ENCODE results near the gene NDUFS8. TPM values are rescaled to one million over a fixed set of nuclear protein-coding genes. Genes with fewer than 3 reads are reported as not detected.

NDUFS8 gene
- total and polyA plus RNA-seq, 2 of the 13 experiments (the other 11 are each of a cell fraction or from before 2014, with no cell fraction given), result 96.7 to 158 TPM

DNA sequence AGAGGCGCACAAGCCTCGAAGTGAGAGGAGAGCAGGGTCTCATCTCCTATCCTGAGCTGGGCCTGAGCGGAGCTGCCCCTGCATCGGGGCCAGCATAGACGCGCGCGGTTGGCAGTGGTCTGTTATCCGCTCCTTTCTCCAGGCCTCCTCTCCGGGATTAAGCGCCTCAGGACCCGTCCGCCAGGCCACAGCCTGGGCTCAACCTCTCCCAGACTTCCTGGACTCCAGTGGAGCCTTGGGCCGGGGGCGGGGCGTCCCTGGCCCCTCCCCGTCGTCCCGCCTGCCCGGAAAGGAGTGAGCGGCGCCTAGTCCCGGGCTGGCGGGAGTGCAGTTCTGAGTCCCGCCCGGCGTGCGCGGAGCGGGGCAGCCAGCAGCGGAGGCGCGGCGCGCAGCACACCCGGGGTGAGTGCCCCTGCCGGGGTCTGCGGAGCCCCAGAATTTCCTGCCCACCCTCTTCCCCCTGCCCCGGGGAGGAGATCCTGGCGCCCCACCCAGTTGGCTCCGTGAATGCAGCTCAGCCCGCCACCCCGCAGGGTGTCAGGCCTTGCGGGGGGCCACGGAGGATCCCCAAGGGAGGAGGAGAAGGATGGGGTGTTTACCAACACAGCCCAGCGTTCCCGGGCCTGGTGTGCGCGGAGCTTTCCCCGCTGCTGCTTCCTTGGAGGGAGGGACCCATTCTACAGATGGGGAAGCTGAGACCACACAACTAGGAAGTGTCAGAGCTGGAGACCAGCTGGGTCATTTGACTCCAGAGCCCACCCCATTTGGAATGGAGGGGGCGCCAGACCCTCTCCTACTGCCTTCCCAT, 8.4 kb downstream of the NDUFS8 start, which contains the start of gene TCIRG1 (continued):
- TF ChIP-seq, protein P1, sequence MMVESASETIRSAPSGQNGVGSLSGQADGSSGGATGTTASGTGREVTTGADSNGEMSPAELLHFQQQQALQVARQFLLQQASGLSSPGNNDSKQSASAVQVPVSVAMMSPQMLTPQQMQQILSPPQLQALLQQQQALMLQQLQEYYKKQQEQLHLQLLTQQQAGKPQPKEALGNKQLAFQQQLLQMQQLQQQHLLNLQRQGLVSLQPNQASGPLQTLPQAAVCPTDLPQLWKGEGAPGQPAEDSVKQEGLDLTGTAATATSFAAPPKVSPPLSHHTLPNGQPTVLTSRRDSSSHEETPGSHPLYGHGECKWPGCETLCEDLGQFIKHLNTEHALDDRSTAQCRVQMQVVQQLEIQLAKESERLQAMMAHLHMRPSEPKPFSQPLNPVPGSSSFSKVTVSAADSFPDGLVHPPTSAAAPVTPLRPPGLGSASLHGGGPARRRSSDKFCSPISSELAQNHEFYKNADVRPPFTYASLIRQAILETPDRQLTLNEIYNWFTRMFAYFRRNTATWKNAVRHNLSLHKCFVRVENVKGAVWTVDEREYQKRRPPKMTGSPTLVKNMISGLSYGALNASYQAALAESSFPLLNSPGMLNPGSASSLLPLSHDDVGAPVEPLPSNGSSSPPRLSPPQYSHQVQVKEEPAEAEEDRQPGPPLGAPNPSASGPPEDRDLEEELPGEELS (CRISPR knock-in tag; IDR thresholded peaks at IDR 0.05), result no peak
- TF ChIP-seq ZNF207 (IDR thresholded peaks at IDR 0.05; ENCODE audit: borderline replicate concordance), result no peak
- TF ChIP-seq ZNF282 (IDR thresholded peaks at IDR 0.05; ENCODE audit: partially characterized antibody), result no peak
- no peak for TF ChIP-seq SRSF9 (IDR thresholded peaks at IDR 0.05; ENCODE audit: borderline replicate concordance, insufficient read depth, low read depth, low read length, poor library complexity, severe bottlenecking)
- TF ChIP-seq, protein P2, sequence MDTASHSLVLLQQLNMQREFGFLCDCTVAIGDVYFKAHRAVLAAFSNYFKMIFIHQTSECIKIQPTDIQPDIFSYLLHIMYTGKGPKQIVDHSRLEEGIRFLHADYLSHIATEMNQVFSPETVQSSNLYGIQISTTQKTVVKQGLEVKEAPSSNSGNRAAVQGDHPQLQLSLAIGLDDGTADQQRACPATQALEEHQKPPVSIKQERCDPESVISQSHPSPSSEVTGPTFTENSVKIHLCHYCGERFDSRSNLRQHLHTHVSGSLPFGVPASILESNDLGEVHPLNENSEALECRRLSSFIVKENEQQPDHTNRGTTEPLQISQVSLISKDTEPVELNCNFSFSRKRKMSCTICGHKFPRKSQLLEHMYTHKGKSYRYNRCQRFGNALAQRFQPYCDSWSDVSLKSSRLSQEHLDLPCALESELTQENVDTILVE (CRISPR knock-in tag; IDR thresholded peaks at IDR 0.05), result no peak
- TF ChIP-seq, protein P3, sequence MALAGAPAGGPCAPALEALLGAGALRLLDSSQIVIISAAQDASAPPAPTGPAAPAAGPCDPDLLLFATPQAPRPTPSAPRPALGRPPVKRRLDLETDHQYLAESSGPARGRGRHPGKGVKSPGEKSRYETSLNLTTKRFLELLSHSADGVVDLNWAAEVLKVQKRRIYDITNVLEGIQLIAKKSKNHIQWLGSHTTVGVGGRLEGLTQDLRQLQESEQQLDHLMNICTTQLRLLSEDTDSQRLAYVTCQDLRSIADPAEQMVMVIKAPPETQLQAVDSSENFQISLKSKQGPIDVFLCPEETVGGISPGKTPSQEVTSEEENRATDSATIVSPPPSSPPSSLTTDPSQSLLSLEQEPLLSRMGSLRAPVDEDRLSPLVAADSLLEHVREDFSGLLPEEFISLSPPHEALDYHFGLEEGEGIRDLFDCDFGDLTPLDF (CRISPR knock-in tag; IDR thresholded peaks at IDR 0.05), result 0 out of 2 replicates have a peak, but pooled peaks have one; percentile 45
- TF ChIP-seq ZSCAN9 (CRISPR knock-in tag; IDR thresholded peaks at IDR 0.05; ENCODE audit: borderline replicate concordance), result no peak
- peak; percentile 16; the same call in 1 of the 2 replicates for TF ChIP-seq PHF8 (CRISPR knock-in tag; IDR thresholded peaks at IDR 0.05)
- no peak for TF ChIP-seq MAFF (IDR thresholded peaks at IDR 0.05; ENCODE audit: low read depth, low read length)
- TF ChIP-seq ZNF335 (CRISPR knock-in tag; IDR thresholded peaks at IDR 0.05), result no peak
- peak; percentile 55; the same call in 1 of the 2 replicates for TF ChIP-seq GABPB1 (CRISPR knock-in tag; IDR thresholded peaks at IDR 0.05)
- peak; percentile 20; the same call in 1 of the 2 replicates for TF ChIP-seq PHF20 (CRISPR knock-in tag; IDR thresholded peaks at IDR 0.05)
- no peak for TF ChIP-seq NFE2L1 (CRISPR knock-in tag; IDR thresholded peaks at IDR 0.05; ENCODE audit: borderline replicate concordance)
- TF ChIP-seq ZNF557 (CRISPR knock-in tag; IDR thresholded peaks at IDR 0.05), result 0 out of 2 replicates have a peak, but pooled peaks have one; percentile 40
- TF ChIP-seq ZFP90 (CRISPR knock-in tag; IDR thresholded peaks at IDR 0.05; ENCODE audit: borderline replicate concordance), result 0 out of 2 replicates have a peak, but pooled peaks have one; percentile 65
- peak; percentile 62 for TF ChIP-seq HNRNPK (IDR thresholded peaks at IDR 0.05; ENCODE audit: low read depth, low read length, poor library complexity, severe bottlenecking)
- TF ChIP-seq, protein P4, sequence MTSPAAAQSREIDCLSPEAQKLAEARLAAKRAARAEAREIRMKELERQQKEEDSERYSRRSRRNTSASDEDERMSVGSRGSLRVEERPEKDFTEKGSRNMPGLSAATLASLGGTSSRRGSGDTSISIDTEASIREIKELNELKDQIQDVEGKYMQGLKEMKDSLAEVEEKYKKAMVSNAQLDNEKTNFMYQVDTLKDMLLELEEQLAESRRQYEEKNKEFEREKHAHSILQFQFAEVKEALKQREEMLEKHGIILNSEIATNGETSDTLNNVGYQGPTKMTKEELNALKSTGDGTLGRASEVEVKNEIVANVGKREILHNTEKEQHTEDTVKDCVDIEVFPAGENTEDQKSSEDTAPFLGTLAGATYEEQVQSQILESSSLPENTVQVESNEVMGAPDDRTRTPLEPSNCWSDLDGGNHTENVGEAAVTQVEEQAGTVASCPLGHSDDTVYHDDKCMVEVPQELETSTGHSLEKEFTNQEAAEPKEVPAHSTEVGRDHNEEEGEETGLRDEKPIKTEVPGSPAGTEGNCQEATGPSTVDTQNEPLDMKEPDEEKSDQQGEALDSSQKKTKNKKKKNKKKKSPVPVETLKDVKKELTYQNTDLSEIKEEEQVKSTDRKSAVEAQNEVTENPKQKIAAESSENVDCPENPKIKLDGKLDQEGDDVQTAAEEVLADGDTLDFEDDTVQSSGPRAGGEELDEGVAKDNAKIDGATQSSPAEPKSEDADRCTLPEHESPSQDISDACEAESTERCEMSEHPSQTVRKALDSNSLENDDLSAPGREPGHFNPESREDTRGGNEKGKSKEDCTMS (CRISPR knock-in tag; conservative IDR thresholded peaks at IDR 0.05), result no peak
- TF ChIP-seq HIVEP1 (CRISPR knock-in tag; IDR thresholded peaks at IDR 0.05), result no peak
- TF ChIP-seq, protein P5, sequence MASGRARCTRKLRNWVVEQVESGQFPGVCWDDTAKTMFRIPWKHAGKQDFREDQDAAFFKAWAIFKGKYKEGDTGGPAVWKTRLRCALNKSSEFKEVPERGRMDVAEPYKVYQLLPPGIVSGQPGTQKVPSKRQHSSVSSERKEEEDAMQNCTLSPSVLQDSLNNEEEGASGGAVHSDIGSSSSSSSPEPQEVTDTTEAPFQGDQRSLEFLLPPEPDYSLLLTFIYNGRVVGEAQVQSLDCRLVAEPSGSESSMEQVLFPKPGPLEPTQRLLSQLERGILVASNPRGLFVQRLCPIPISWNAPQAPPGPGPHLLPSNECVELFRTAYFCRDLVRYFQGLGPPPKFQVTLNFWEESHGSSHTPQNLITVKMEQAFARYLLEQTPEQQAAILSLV (CRISPR knock-in tag; IDR thresholded peaks at IDR 0.05; ENCODE audit: borderline replicate concordance), result no peak
